A549 (cell line): ENCODE data around the gene GAS5. TPM values are rescaled to one million over a fixed set of nuclear protein-coding genes. Genes with fewer than 3 reads are reported as not detected.
A peak's percentile ranks its signal among the peaks of the same experiment; 100 is the strongest.

Source experiments
- ATAC-seq, 2 experiments: fragments of 200-7000 bp in 1 of 2; fragments of >200 bp in 1 of 2; cut with Nextera tagmentation in 1 of 2; cut with Tn5 transposase in 1 of 2; 3 replicates each; pipeline versions ENCODE4 v1.8.0 to v1.9.1; 2018 to 2020; ENCODE audit warnings: mild to moderate bottlenecking in 1 of 2, moderate library complexity in 1 of 2
- CTCF ChIA-PET: fragments of 300-600 bp; sonication (Branson Sonifier 250); formaldehyde crosslinking; extraction: SDS; loops from one replicate; lab custom pipeline; 2021; ENCODE audit warnings: antibody characterized with exemption, inconsistent platforms; lab: Yijun Ruan, JAX
- POLR2A ChIA-PET: fragments of 350-600 bp; formaldehyde crosslinking; extraction: SDS; loops from one replicate; lab custom pipeline; 2021; ENCODE audit warnings: antibody characterized with exemption, inconsistent platforms; lab: Yijun Ruan, JAX
- DNase-seq, 2 experiments: peaks; one replicate each; pipeline versions ENCODE4 v3.0.0 to v3.0.0-alpha.2; 2011 to 2016; ENCODE audit warnings: low read depth in 1 of 2, low spot score in 1 of 2
- FAIRE-seq: peaks from 2 replicates; lab custom pipeline; 2011; peaks lifted over from hg19 to GRCh38; lab: Jason Lieb, UNC
- H3K27ac ChIP-seq, 2 experiments: fragments of >200 bp; sonication (Bioruptor Twin); formaldehyde crosslinking; 3 replicates each; pipeline ENCODE4 v1.5.1; 2016 to 2017
- H3K4me1 ChIP-seq: fragments of >200 bp; sonication (Bioruptor Twin); formaldehyde crosslinking; 3 replicates; pipeline ENCODE4 v1.6.1; 2016
- H3K4me2 ChIP-seq: fragments of >200 bp; sonication (Bioruptor Twin); formaldehyde crosslinking; 3 replicates; pipeline ENCODE4 v1.6.1; 2016
- H3K4me3 ChIP-seq: fragments of >200 bp; sonication (Bioruptor Twin); formaldehyde crosslinking; 3 replicates; pipeline ENCODE4 v1.5.1; 2016
- H3K9me3 ChIP-seq: fragments of >200 bp; sonication (Bioruptor Twin); formaldehyde crosslinking; 3 replicates; pipeline ENCODE4 v1.6.1; 2016
- CBX2 ChIP-seq: fragments of 200-600 bp; sonication (generic); IDR thresholded peaks from 2 replicates; pipeline ENCODE4 v1.6.1; 2016; ENCODE audit warnings: low read depth, mild to moderate bottlenecking, borderline replicate concordance
- EHF ChIP-seq: fragments of 250-450 bp; sonication (Bioruptor Pico); IDR thresholded peaks from 2 replicates; pipeline ENCODE4 v1.5.0; 2020; ENCODE audit warnings: mild to moderate bottlenecking
- ELK1 ChIP-seq: fragments of 150-350 bp; IDR thresholded peaks from 2 replicates; pipeline ENCODE4 v1.6.1; 2014; ENCODE audit warnings: low read depth, mild to moderate bottlenecking, low read length
- EP300 ChIP-seq, 2 experiments: fragments of >200 bp; sonication (Bioruptor Twin); formaldehyde crosslinking; IDR thresholded peaks; 2 replicates in 1 of 2; 3 replicates in 1 of 2; pipeline ENCODE4 v1.6.1; 2016 to 2017
- ESRRA ChIP-seq: fragments of 150-350 bp; IDR thresholded peaks from 2 replicates; pipeline ENCODE4 v1.6.1; 2014; ENCODE audit warnings: mild to moderate bottlenecking, low read length, borderline replicate concordance
- GATA3 ChIP-seq: IDR thresholded peaks from 2 replicates; pipeline ENCODE4 v1.6.1; 2012; ENCODE audit warnings: borderline replicate concordance
- HDAC2 ChIP-seq: fragments of 200-600 bp; sonication (generic); IDR thresholded peaks from 2 replicates; pipeline ENCODE4 v1.6.1; 2016
- MAFK ChIP-seq: fragments of 450-650 bp; IDR thresholded peaks from 2 replicates; pipeline ENCODE4 v1.6.1; 2014; ENCODE audit not compliant: partially characterized antibody
- NPAS2 ChIP-seq: fragments of 250-450 bp; sonication (Bioruptor Pico); IDR thresholded peaks from 2 replicates; pipeline ENCODE4 v1.8.0; 2022; ENCODE audit warnings: mild to moderate bottlenecking, moderate library complexity, borderline replicate concordance
- PHF8 ChIP-seq: fragments of 200-600 bp; sonication (generic); IDR thresholded peaks from 2 replicates; pipeline ENCODE4 v1.6.1; 2016; ENCODE audit warnings: low read depth, mild to moderate bottlenecking, antibody characterized with exemption, moderate library complexity, borderline replicate concordance
- POLR2AphosphoS2 ChIP-seq: conservative IDR thresholded peaks from 2 replicates; pipeline ENCODE4 v1.6.1; 2012; ENCODE audit warnings: low read length, improper control_type of control experiment, inconsistent platforms
- RCOR1 ChIP-seq: fragments of 150-350 bp; IDR thresholded peaks from 2 replicates; pipeline ENCODE4 v1.6.1; 2014; ENCODE audit warnings: antibody characterized with exemption, low read length, low read depth
- RFX5 ChIP-seq: fragments of 450-650 bp; IDR thresholded peaks from 2 replicates; pipeline ENCODE4 v1.7.1; 2014; ENCODE audit warnings: antibody characterized with exemption, mild to moderate bottlenecking, moderate library complexity
- RNF2 ChIP-seq: fragments of 200-600 bp; sonication (generic); IDR thresholded peaks from 2 replicates; pipeline ENCODE4 v1.6.1; 2016; ENCODE audit warnings: low read depth, mild to moderate bottlenecking, antibody characterized with exemption, moderate library complexity, borderline replicate concordance
- SMC3 ChIP-seq: fragments of >200 bp; sonication (Bioruptor Twin); formaldehyde crosslinking; IDR thresholded peaks from 3 replicates; pipeline ENCODE4 v1.6.1; 2018; ENCODE audit warnings: inconsistent platforms
- TFCP2L1 ChIP-seq: fragments of 250-450 bp; sonication (Bioruptor Pico); IDR thresholded peaks from 2 replicates; pipeline ENCODE4 v1.5.0; 2021; ENCODE audit warnings: mild to moderate bottlenecking
- WGBS: methylation state at CpG from one replicate; pipeline ENCODE4 v1.1.6; 2017; ENCODE audit errors: missing lambda C conversion rate; 5-methylcytosine and 5-hydroxymethylcytosine counted together
- polyA plus RNA-seq, 4 experiments: library from polyadenylated mRNA; depleted of rRNA in 3 of 4; stranded (reverse); fragments of >200 nt; fragmentation: RNase III in 1 of 4; extraction: RNeasy Plus Mini Kit Qiagen cat#74134 plus additional on column Dnase treatment in 1 of 4; gene quantifications; 2 replicates in 3 of 4; 3 replicates in 1 of 4; pipeline ENCODE4 v1.2.3, GENCODE V29; 2011 to 2017
- TF ChIP-seq, protein P1 (sequence below): fragments of 450-650 bp; IDR thresholded peaks from 2 replicates; pipeline ENCODE4 v1.6.1; 2014; ENCODE audit warnings: antibody characterized with exemption
- TF ChIP-seq, protein P2 (sequence below): fragments of 250-450 bp; sonication (Bioruptor Pico); IDR thresholded peaks from 2 replicates; pipeline ENCODE4 v1.5.0; 2021; ENCODE audit warnings: mild to moderate bottlenecking, moderate library complexity, borderline replicate concordance
- TF ChIP-seq, protein P3 (sequence below): fragments of 250-450 bp; sonication (Bioruptor Pico); IDR thresholded peaks from 2 replicates; pipeline ENCODE4 v1.5.0; 2020; ENCODE audit warnings: low read depth, mild to moderate bottlenecking, moderate library complexity

The GAS5 gene
- polyA plus RNA-seq, 2 of the 4 experiments (the other 2 are of a cell fraction): 376 to 1,735 TPM

- H3K9me3 ChIP-seq: no peaks in the 10 kb centered on the region
- no peak for FAIRE-seq
- WGBS: 3% methylated on average over 25 of the region's 25 CpGs
- DNase-seq: no peak
- peak overlapping the region; percentile 90 to 92 for H3K27ac ChIP-seq
- ATAC-seq: peak; percentile 60 to 70; a peak in 5 of 6 replicates
- ChIA-PET CTCF (interaction anchor here (0.6 to 5.5 kb wide), 12 partner anchors 10 to 1080 kb away, joined by 3 to 48 read pairs (median 4); no protein-coding TSS in a partner anchor), POLR2A (interaction anchor here (0.5 to 2.5 kb wide), 16 partner anchors 15 to 1082 kb away, joined by 3 to 26 read pairs (median 3); partner anchors contain the start of genes GAS5, KLHL20, PRDX6 and ZBTB37)
- H3K4me3 ChIP-seq: peak overlapping the region; percentile 74
- H3K4me2 ChIP-seq: peak overlapping the region; percentile 93
- no peak for TF ChIP-seq CBX2
- no peak for TF ChIP-seq HDAC2
- TF ChIP-seq ELK1: no peak
- TF ChIP-seq PHF8: peak; percentile 34; the same call in 1 of the 2 replicates
- no peak for TF ChIP-seq SMC3
- TF ChIP-seq GATA3: no peak
- no peak for TF ChIP-seq RFX5
- TF ChIP-seq EHF (CRISPR knock-in tag): no peak
- TF ChIP-seq, protein P1, sequence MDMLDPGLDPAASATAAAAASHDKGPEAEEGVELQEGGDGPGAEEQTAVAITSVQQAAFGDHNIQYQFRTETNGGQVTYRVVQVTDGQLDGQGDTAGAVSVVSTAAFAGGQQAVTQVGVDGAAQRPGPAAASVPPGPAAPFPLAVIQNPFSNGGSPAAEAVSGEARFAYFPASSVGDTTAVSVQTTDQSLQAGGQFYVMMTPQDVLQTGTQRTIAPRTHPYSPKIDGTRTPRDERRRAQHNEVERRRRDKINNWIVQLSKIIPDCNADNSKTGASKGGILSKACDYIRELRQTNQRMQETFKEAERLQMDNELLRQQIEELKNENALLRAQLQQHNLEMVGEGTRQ: no peak
- H3K4me1 ChIP-seq: peaks cover 16% of the 10 kb centered on the region; the same call in 1 of the 3 replicates
Observed at GRCh38 chr1:173823781-173824314, 43.9 kb downstream of the GAS5 start.

DNA sequence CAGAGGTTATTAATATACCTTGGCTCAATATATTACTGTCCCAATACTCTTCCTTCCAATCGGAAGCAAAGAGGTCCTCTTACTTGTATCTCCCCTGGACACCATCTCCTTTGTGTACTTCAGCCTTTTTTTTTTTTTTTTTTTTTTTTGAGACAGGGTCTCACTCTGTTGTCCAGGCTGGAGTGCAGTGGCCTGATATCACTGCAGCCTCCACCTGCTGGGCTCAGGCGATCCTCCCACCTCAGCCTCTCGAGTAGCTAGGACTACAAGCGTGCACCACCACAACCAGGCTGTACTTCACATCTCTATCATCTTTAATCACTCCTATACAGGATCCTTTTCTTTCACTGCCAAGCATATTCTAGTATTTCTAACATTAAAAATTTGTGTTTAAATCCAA lies 46.1 kb downstream of the GAS5 start:
- 95% methylated on average over 4 of the region's 4 CpGs for WGBS
- FAIRE-seq: no peak
- Histone ChIP-seq H3K4me2 (no peak overlapping the region), H3K9me3 (peaks cover 2% of the 10 kb centered on the region; the same call in 1 of the 3 replicates), H3K4me1 (peaks cover 12% of the 10 kb centered on the region; the same call in 1 of the 3 replicates), H3K4me3 (no peak overlapping the region), H3K27ac (no peak overlapping the region)
- ATAC-seq: no peak
- TF ChIP-seq, protein P2, sequence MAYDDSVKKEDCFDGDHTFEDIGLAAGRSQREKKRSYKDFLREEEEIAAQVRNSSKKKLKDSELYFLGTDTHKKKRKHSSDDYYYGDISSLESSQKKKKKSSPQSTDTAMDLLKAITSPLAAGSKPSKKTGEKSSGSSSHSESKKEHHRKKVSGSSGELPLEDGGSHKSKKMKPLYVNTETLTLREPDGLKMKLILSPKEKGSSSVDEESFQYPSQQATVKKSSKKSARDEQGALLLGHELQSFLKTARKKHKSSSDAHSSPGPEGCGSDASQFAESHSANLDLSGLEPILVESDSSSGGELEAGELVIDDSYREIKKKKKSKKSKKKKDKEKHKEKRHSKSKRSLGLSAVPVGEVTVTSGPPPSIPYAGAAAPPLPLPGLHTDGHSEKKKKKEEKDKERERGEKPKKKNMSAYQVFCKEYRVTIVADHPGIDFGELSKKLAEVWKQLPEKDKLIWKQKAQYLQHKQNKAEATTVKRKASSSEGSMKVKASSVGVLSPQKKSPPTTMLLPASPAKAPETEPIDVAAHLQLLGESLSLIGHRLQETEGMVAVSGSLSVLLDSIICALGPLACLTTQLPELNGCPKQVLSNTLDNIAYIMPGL: no peak
- TF ChIP-seq, protein P3, sequence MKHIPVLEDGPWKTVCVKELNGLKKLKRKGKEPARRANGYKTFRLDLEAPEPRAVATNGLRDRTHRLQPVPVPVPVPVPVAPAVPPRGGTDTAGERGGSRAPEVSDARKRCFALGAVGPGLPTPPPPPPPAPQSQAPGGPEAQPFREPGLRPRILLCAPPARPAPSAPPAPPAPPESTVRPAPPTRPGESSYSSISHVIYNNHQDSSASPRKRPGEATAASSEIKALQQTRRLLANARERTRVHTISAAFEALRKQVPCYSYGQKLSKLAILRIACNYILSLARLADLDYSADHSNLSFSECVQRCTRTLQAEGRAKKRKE: no peak
- TF ChIP-seq RNF2 (no peak), NPAS2 (CRISPR knock-in tag) (no peak), RCOR1 (no peak), GATA3 (no peak), ESRRA (no peak), MAFK (no peak), TFCP2L1 (CRISPR knock-in tag) (no peak), EP300 (IDR thresholded peaks at IDR 0.05) (no peak), POLR2AphosphoS2 (no peak), SMC3 (no peak)
- TF ChIP-seq, protein P1: no peak
- TF ChIP-seq, all 56 proteins: peak for 0
- DNase-seq: no peak
- ChIA-PET CTCF (interaction anchor here (5.5 kb wide), 1 partner anchor 1078 kb away, joined by 48 read pairs; no protein-coding TSS in a partner anchor), POLR2A (interaction anchor here (0.7 kb wide), 1 partner anchor 345 kb away, joined by 6 read pairs; no protein-coding TSS in a partner anchor)
